Thoracic aorta (tissue), 2 donors: ENCODE results near the gene ZDHHC11B. TPM values are rescaled to one million over a fixed set of nuclear protein-coding genes. Genes with fewer than 3 reads are reported as not detected.
"Not testable (repeated sequence)": the region's sequence is repeated elsewhere in the genome, so short reads cannot be mapped to it uniquely, and the experiment has no call there.

Experiments
- ATAC-seq: fragments of 150-250 bp; one replicate; pipeline ENCODE4 v1.8.0; 2017; ENCODE audit warnings: low read depth; ENCODE audit not compliant: insufficient number of reproducible peaks, low FRiP score
- DNase-seq: peaks from one replicate; pipeline ENCODE4 v3.0.0-alpha.2; 2020; ENCODE audit warnings: low spot score
- H3K27ac ChIP-seq, 2 donors: fragments of 200-600 bp; sonication (generic); 1 replicate in 1 of 2; 2 replicates in 1 of 2; pipeline ENCODE4 v1.5.1; 2016; ENCODE audit warnings: mild to moderate bottlenecking in 2 of 2, moderate library complexity in 2 of 2
- H3K27me3 ChIP-seq: fragments of 200-600 bp; sonication (generic); replicated peaks from 2 replicates; pipeline ENCODE4 v1.6.0; 2016; ENCODE audit warnings: mild to moderate bottlenecking; ENCODE audit not compliant: insufficient read depth
- H3K36me3 ChIP-seq: fragments of 200-600 bp; sonication (generic); one replicate; pipeline ENCODE4 v1.5.1; 2016
- H3K4me1 ChIP-seq, 2 donors: fragments of 200-600 bp; sonication (generic); 1 replicate in 1 of 2; 2 replicates in 1 of 2; pipeline versions ENCODE4 v1.5.1 to v1.6.0; 2016; ENCODE audit warnings: low read depth in 2 of 2, mild to moderate bottlenecking in 1 of 2; ENCODE audit not compliant: control insufficient read depth in 1 of 2
- H3K4me3 ChIP-seq: fragments of 200-600 bp; sonication (generic); 2 replicates; pipeline ENCODE4 v1.5.1; 2016; ENCODE audit warnings: mild to moderate bottlenecking
- H3K9me3 ChIP-seq: fragments of 200-600 bp; sonication (generic); 2 replicates; pipeline ENCODE4 v1.5.1; 2016
- total RNA-seq, 2 donors: library from RNA; depleted of rRNA; stranded (reverse); fragments of >200 nt; gene quantifications; one replicate each; pipeline versions ENCODE4 v1.1.0 to v1.2.3, GENCODE V29; 2016
- TF ChIP-seq, protein P1 (sequence below): fragments of 200-600 bp; sonication (generic); IDR thresholded peaks from one replicate; pipeline ENCODE4 v1.5.1; 2019; ENCODE audit warnings: antibody characterized with exemption

ZDHHC11B gene
- total RNA-seq, 2 donors from 2014 or later, result 1.8 to 8.7 TPM

DNA sequence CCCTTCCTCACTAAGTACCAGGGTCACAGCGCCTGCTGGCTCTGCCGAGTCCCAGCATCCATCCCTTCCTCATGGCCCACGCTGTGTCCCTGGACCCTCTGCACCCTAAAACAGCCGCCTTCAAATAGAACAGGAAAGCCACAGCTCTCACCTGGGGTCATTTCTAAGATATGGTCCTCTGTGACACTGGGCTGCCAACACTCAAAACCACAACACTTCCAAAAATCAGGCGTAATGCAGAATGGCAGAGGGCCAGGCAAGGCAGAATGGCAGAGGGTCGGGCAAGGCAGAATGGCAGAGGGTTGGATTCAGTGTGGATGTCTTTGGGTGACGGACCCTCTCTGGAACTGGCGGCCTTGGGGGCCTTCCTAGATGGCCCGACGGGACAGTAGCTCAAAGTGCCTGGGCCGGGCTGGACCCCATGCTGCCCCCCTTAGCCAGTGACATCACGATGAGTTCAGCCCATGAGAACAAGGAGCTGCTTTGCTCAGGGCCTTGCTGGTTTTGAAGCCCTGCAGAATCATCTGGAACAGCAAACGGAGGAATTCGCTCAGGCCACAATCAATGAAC is 35.3 kb downstream of the ZDHHC11B start:
- TF ChIP-seq, protein P1, sequence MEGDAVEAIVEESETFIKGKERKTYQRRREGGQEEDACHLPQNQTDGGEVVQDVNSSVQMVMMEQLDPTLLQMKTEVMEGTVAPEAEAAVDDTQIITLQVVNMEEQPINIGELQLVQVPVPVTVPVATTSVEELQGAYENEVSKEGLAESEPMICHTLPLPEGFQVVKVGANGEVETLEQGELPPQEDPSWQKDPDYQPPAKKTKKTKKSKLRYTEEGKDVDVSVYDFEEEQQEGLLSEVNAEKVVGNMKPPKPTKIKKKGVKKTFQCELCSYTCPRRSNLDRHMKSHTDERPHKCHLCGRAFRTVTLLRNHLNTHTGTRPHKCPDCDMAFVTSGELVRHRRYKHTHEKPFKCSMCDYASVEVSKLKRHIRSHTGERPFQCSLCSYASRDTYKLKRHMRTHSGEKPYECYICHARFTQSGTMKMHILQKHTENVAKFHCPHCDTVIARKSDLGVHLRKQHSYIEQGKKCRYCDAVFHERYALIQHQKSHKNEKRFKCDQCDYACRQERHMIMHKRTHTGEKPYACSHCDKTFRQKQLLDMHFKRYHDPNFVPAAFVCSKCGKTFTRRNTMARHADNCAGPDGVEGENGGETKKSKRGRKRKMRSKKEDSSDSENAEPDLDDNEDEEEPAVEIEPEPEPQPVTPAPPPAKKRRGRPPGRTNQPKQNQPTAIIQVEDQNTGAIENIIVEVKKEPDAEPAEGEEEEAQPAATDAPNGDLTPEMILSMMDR, result no peak

DNA sequence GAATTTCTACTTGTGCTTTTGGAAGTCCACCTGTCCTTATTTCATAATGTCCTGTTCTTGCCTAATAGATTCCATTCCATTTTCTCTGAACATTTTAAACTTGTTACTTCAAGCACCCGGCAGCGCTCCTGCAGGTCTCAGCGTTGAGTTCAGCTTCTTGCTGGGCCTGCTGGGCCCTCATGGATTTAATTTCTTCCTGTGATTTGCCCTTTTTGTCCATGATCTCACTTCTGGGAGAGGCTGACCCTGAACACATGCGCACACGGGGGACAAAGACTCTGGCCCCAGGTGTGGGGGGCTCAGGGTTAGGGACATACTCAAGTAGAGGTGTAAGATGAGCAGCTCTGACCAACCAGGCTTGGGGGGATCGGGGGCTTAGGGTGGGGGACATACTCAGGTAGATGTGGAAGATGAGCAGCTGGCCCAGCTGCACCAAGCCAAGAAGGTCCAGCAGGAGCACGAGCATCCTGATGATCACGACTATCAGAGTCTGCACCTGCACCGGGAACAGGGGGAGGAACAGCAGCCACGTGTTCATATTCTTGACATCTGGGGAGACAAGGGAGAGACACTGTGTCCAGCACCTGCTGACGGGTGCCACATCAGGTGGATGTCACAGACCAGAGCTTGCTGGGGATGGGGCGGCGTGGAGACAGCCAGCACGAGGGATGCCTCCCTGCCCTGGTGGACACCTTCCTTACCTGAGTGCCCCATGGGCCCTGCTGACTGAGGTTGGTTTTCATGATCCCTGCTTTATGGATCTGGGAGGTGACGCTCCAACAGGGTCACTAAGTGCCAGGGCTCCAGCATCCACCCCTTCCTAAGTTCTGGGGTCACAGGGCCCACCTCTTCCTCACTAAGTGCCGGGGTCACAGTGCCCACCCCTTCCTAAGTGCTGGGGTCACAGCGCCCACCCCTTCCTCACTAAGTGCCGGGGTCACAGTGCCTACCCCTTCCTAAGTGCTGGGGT is 36.2 kb downstream of the ZDHHC11B start:
- DNase-seq, ATAC-seq, H3K27me3 ChIP-seq, H3K9me3 ChIP-seq, H3K4me1 ChIP-seq, H3K36me3 ChIP-seq, H3K4me3 ChIP-seq, H3K27ac ChIP-seq: not testable (repeated sequence)

More for the DNA sequence above, 35.3 kb downstream of the ZDHHC11B start:
- ATAC-seq, result no peak
- no peaks in the 10 kb centered on the region for H3K4me1 ChIP-seq
- H3K27me3 ChIP-seq, result no peaks in the 10 kb centered on the region
- H3K9me3 ChIP-seq, result no peaks in the 10 kb centered on the region
- no peaks in the 10 kb centered on the region for H3K36me3 ChIP-seq
- no peak overlapping the region for H3K4me3 ChIP-seq
- no peak overlapping the region for H3K27ac ChIP-seq
- DNase-seq, result no peak

- H3K36me3 ChIP-seq, DNase-seq, H3K27ac ChIP-seq, H3K4me1 ChIP-seq, ATAC-seq, H3K9me3 ChIP-seq, H3K27me3 ChIP-seq, H3K4me3 ChIP-seq: not testable (repeated sequence)
These were observed 37.2 kb downstream of the ZDHHC11B start for GRCh38 chr5:747303-747844.

DNA sequence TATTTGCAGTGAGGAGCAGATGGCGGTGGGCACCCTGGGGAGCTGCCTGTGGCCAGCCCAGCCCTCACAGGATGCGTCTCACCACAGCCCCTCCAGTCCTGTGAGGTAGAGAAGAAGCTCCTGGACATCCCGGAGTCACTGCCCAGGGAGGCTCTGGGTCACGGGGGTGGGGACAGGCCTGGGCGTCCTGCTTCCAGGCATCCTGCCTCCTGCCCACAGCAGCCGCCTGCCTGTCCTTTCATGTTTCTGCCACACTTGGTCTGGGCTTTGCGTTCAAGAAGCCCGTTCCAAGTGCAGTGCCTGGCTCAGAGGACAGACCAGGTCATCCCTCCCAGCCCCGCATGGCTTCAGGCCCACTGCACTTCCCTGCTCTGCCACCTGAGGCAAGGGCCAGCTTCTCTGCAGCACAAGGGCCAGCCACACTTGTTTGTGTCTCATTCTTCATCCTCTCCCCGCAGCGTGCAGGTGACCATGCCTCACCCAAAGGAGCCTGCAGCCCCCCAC is 38.2 kb downstream of the ZDHHC11B start:
- ATAC-seq (no peak), DNase-seq (no peak)
- TF ChIP-seq, protein P1, result no peak
- H3K4me1 ChIP-seq, result no peaks in the 10 kb centered on the region
- no peak overlapping the region for H3K27ac ChIP-seq
- H3K36me3 ChIP-seq, result no peaks in the 10 kb centered on the region
- H3K4me3 ChIP-seq, result no peak overlapping the region
- H3K27me3 ChIP-seq, result no peaks in the 10 kb centered on the region
- no peaks in the 10 kb centered on the region for H3K9me3 ChIP-seq

DNA sequence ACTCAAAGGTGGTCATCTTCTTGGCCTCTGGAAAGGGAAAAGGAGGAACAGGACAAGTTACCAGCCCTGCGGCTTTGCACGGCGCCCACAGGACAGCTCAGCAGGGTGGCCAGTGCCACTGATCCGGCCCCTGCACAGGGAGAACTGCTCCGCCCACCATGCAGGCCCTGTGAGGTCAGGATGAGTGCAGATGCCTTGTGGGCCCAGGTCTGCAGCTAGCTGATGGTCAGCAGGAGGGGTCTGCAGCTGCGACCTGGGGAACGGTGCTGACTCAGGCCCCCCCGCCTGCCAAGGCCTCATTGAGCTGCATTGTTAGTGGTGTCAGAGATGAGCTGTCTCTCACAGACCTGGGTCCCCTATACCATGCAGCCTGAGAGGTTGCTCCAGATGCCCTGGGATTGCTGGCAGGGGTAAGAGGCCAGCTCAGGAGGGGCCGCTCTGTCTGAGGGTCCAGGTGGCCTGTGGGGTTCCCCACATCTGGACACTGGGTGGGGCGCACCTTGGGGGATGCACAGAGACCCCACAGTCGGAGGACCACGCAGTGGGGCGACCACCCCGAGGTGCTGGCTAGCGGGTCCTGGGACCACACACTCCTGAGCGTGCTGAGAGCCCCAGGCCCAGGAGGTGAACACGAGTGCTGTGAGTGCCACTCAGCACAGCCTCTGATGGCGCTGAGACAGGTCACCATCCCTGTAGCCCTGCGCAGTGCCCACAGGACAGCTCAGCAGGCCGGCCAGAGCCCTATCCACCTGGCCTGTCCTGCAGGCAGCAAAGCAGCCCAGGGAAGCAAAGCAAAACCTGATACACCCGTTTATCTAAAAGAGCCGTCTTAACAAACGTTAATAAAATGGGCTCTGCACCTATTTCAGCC is 39.0 kb downstream of the ZDHHC11B start:
- not testable (repeated sequence) for H3K36me3 ChIP-seq, ATAC-seq, H3K27ac ChIP-seq, H3K27me3 ChIP-seq, H3K4me1 ChIP-seq, DNase-seq, H3K9me3 ChIP-seq, H3K4me3 ChIP-seq

- H3K27me3 ChIP-seq, ATAC-seq, H3K9me3 ChIP-seq, H3K27ac ChIP-seq, H3K4me1 ChIP-seq, H3K4me3 ChIP-seq, DNase-seq, H3K36me3 ChIP-seq: not testable (repeated sequence)
These were observed 40.7 kb downstream of the ZDHHC11B start for GRCh38 chr5:743696-744404.

- not testable (repeated sequence) for H3K4me1 ChIP-seq, DNase-seq, H3K4me3 ChIP-seq, H3K27me3 ChIP-seq, H3K27ac ChIP-seq, H3K36me3 ChIP-seq, ATAC-seq, H3K9me3 ChIP-seq
These were observed 42.3 kb downstream of the ZDHHC11B start for GRCh38 chr5:742276-742675.

DNA sequence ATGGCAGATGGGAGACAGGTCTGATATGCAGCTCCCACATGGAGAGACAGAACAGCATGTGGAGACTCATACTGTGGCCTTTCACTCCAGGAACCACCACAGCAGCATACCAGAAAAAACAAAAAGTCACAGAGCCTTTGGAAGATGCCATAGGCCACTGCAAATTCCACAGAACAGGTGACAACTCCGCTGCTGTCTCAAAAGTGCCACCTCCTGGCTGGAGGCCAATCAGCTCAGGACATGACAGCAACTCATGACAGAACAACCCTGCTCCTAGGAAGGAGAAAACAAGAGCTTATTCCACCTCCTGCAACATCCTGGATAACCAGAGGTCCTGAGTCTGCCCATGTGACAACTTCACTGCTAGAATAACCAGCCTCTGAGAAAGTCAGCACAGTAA is 50.4 kb downstream of the ZDHHC11B start:
- ATAC-seq, H3K36me3 ChIP-seq, H3K4me3 ChIP-seq, H3K4me1 ChIP-seq, H3K9me3 ChIP-seq, H3K27ac ChIP-seq, DNase-seq, H3K27me3 ChIP-seq: not testable (repeated sequence)

GRCh38 chr5:732754-733454 is 51.6 kb downstream of the ZDHHC11B start:
- not testable (repeated sequence) for H3K4me3 ChIP-seq, H3K27me3 ChIP-seq, DNase-seq, ATAC-seq, H3K4me1 ChIP-seq, H3K9me3 ChIP-seq, H3K36me3 ChIP-seq, H3K27ac ChIP-seq
